B cell (primary cell): ENCODE results near the gene MYEF2. TPM values are rescaled to one million over a fixed set of nuclear protein-coding genes. Genes with fewer than 3 reads are reported as not detected.

Source experiments
- ATAC-seq: fragments of 200-7000 bp; cut with Tn5 transposase; one replicate; pipeline ENCODE4 v1.10.0; 2021; ENCODE audit warnings: low read depth, mild to moderate bottlenecking, moderate number of reproducible peaks, moderate library complexity
- CTCF ChIA-PET: fragments of 350-600 bp; sonication (Branson Sonifier 250); formaldehyde crosslinking; loops from one replicate; lab custom pipeline; 2021; ENCODE audit warnings: antibody characterized with exemption, inconsistent platforms; lab: Charles Lee
- POLR2A ChIA-PET: fragments of 350-600 bp; sonication (Branson Sonifier 250); formaldehyde crosslinking; loops from one replicate; lab custom pipeline; 2021; ENCODE audit warnings: antibody characterized with exemption; lab: Charles Lee
- DNase-seq: peaks from one replicate; pipeline ENCODE4 v3.0.0; 2013
- H2AFZ ChIP-seq: 2 replicates; pipeline ENCODE4 v1.6.1; 2012; ENCODE audit warnings: mild to moderate bottlenecking, low read depth, low read length; ENCODE audit not compliant: insufficient read depth, poor library complexity, severe bottlenecking
- H3K27ac ChIP-seq, 2 donors: 1 replicate in 1 of 2; 2 replicates in 1 of 2; pipeline ENCODE4 v1.5.1; 2012 to 2013; ENCODE audit warnings: low read length in 2 of 2, mild to moderate bottlenecking in 2 of 2, moderate library complexity in 1 of 2
- H3K27me3 ChIP-seq, 4 experiments: fragments of 200-600 bp in 1 of 4; sonication (generic) in 1 of 4; replicated peaks in 1 of 4; 1 replicate in 2 of 4; 2 replicates in 2 of 4; pipeline versions ENCODE4 v1.6.1 to v1.7.0; 2013 to 2016; ENCODE audit warnings: low read length in 3 of 4, mild to moderate bottlenecking in 2 of 4, mixed read lengths in 1 of 4, moderate library complexity in 1 of 4; ENCODE audit not compliant: insufficient read depth in 4 of 4, control insufficient read depth in 3 of 4; ENCODE audit errors: control extremely low read depth in 1 of 4
- H3K36me3 ChIP-seq, 2 experiments: replicated peaks in 1 of 2; 1 replicate in 1 of 2; 2 replicates in 1 of 2; pipeline versions ENCODE4 v1.6.1 to v1.7.1; 2013; ENCODE audit warnings: low read length in 1 of 2; ENCODE audit not compliant: insufficient read depth in 2 of 2, control insufficient read depth in 1 of 2; ENCODE audit errors: control extremely low read depth in 1 of 2, extremely low read depth in 1 of 2
- H3K4me1 ChIP-seq, 2 donors: fragments of 200-600 bp in 1 of 2; sonication (generic) in 1 of 2; 1 replicate in 1 of 2; 2 replicates in 1 of 2; pipeline versions ENCODE4 v1.5.1 to v1.6.1; 2013 to 2017; ENCODE audit warnings: low read length in 2 of 2; ENCODE audit not compliant: control insufficient read depth in 2 of 2, insufficient read depth in 2 of 2
- H3K4me2 ChIP-seq: replicated peaks from 2 replicates; pipeline ENCODE3; 2012; ENCODE audit warnings: mild to moderate bottlenecking, low read depth, low read length; ENCODE audit not compliant: poor library complexity, severe bottlenecking
- H3K4me3 ChIP-seq, 5 experiments: fragments of 200-600 bp in 1 of 5; sonication (generic) in 1 of 5; 1 replicate in 3 of 5; 2 replicates in 2 of 5; pipeline versions ENCODE4 v1.5.1 to v1.7.0; 2011 to 2016; ENCODE audit warnings: low read length in 4 of 5, mild to moderate bottlenecking in 4 of 5, low read depth in 2 of 5, control low read depth in 1 of 5, moderate library complexity in 1 of 5; ENCODE audit not compliant: insufficient read depth in 1 of 5; ENCODE audit errors: control extremely low read depth in 1 of 5, extremely low read depth in 1 of 5
- H3K79me2 ChIP-seq: fragments of 200-600 bp; sonication (generic); one replicate; pipeline ENCODE4 v1.6.0; 2016; ENCODE audit warnings: low read length; ENCODE audit not compliant: control insufficient read depth, insufficient read depth
- H3K9ac ChIP-seq: fragments of 200-600 bp; sonication (generic); 2 replicates; pipeline ENCODE4 v1.6.1; 2017; ENCODE audit warnings: mild to moderate bottlenecking, low read length, moderate library complexity
- H3K9me3 ChIP-seq, 3 donors: one replicate each; pipeline versions ENCODE4 v1.6.1 to v1.7.1; 2013; ENCODE audit warnings: low read length in 2 of 3; ENCODE audit not compliant: control insufficient read depth in 2 of 3, insufficient read depth in 1 of 3; ENCODE audit errors: control extremely low read depth in 1 of 3
- H4K20me1 ChIP-seq: 2 replicates; pipeline ENCODE4 v1.6.0; 2012; ENCODE audit warnings: mild to moderate bottlenecking, low read length; ENCODE audit not compliant: insufficient read depth, control insufficient read depth, poor library complexity, severe bottlenecking
- H3K27ac Mint-ChIP-seq: one replicate; pipeline ENCODE4 v1.8.0; 2021; ENCODE audit warnings: mixed read lengths
- H3K27me3 Mint-ChIP-seq: one replicate; pipeline ENCODE4 v1.8.0; 2021; ENCODE audit warnings: mixed read lengths
- H3K4me1 Mint-ChIP-seq: one replicate; pipeline ENCODE4 v1.8.0; 2021; ENCODE audit warnings: mixed read lengths
- H3K4me3 Mint-ChIP-seq: one replicate; pipeline ENCODE4 v1.8.0; 2021; ENCODE audit warnings: mixed read lengths
- H3K9me3 Mint-ChIP-seq: one replicate; pipeline ENCODE4 v1.8.0; 2022; ENCODE audit warnings: mixed read lengths; ENCODE audit not compliant: insufficient read depth
- EZH2 ChIP-seq: IDR thresholded peaks from 2 replicates; pipeline ENCODE4 v1.6.1; 2012; ENCODE audit warnings: borderline replicate concordance, low read depth, mild to moderate bottlenecking, moderate library complexity, low read length; ENCODE audit not compliant: insufficient read depth, poor library complexity, severe bottlenecking
- WGBS: methylation state at CpG from one replicate; pipeline ENCODE4 v1.1.5; 2013; ENCODE audit warnings: missing lambda C conversion rate; ENCODE audit not compliant: insufficient coverage; 5-methylcytosine and 5-hydroxymethylcytosine counted together
- intact Hi-C: fragments of 100-400 bp; cut with micrococcal nuclease; formaldehyde crosslinking; loops from one replicate; pipeline ENCODE4 v1.10.0; 2022
- polyA plus RNA-seq: library from polyadenylated mRNA; depleted of rRNA; stranded (reverse); fragments of >200 nt; gene quantifications from 2 replicates; pipeline ENCODE4 v1.2.3, GENCODE V29; 2012
- total RNA-seq, 2 donors: library from RNA; stranded (reverse); fragments of 120-200 nt in 1 of 2; gene quantifications; 1 replicate in 1 of 2; 2 replicates in 1 of 2; pipeline versions ENCODE4 v1.2.3 to v1.2.4, GENCODE V29; 2013 to 2022
- TF ChIP-seq, protein P1 (sequence below): fragments of 200-600 bp; IDR thresholded peaks from one replicate; pipeline ENCODE4 v1.8.0; 2022; ENCODE audit warnings: antibody characterized with exemption, mild to moderate bottlenecking

MYEF2 gene
- total and polyA plus RNA-seq, 2 donors (not counting 1 experiment from before 2014, with no cell fraction given), result 3.9 to 34.3 TPM

DNA sequence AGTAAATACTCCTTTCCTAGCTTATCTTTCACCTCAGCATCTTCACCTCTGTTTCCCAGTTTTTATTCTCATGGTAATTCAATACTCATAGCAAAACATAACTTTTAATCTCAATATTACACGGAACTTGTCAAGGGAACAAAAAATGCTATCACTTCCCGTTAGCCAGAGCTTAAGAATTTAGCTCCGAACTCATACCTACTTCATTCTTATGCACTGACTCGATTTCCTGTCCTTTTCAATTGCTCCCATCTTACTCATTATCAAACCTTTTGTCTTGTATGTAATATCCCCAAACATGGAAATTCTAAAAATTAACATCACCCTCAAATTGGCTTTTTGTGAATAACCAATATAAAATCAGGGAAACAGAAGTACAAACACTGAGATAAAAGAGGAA, 28.2 kb downstream of the MYEF2 start:
- Histone ChIP-seq H4K20me1 (no peaks in the 10 kb centered on the region), H2AFZ (no peak overlapping the region), H3K4me1 (no peaks in the 10 kb centered on the region), H3K4me3 (no peak overlapping the region), H3K4me2 (no peak overlapping the region), H3K9me3 (no peaks in the 10 kb centered on the region), H3K27me3 (no peaks in the 10 kb centered on the region), H3K36me3 (peaks cover 5% of the 10 kb centered on the region in 2 experiments), H3K27ac (no peak overlapping the region), H3K79me2 (no peaks in the 10 kb centered on the region), H3K9ac (no peak overlapping the region)
- no peak for ATAC-seq
- WGBS, result 94% methylated on average over 3 of the region's 4 CpGs
- Mint-ChIP-seq H3K4me3 (no peak overlapping the region), H3K4me1 (peaks cover 2% of the 10 kb centered on the region), H3K27ac (no peak overlapping the region), H3K9me3 (no peaks in the 10 kb centered on the region), H3K27me3 (no peaks in the 10 kb centered on the region)
- POLR2A ChIA-PET, result no interaction called here
- intact Hi-C loops, result no loop called here
- DNase-seq, result no peak
- CTCF ChIA-PET, result no interaction called here
- no peak for TF ChIP-seq EZH2
- TF ChIP-seq, protein P1, sequence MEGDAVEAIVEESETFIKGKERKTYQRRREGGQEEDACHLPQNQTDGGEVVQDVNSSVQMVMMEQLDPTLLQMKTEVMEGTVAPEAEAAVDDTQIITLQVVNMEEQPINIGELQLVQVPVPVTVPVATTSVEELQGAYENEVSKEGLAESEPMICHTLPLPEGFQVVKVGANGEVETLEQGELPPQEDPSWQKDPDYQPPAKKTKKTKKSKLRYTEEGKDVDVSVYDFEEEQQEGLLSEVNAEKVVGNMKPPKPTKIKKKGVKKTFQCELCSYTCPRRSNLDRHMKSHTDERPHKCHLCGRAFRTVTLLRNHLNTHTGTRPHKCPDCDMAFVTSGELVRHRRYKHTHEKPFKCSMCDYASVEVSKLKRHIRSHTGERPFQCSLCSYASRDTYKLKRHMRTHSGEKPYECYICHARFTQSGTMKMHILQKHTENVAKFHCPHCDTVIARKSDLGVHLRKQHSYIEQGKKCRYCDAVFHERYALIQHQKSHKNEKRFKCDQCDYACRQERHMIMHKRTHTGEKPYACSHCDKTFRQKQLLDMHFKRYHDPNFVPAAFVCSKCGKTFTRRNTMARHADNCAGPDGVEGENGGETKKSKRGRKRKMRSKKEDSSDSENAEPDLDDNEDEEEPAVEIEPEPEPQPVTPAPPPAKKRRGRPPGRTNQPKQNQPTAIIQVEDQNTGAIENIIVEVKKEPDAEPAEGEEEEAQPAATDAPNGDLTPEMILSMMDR, result no peak

DNA sequence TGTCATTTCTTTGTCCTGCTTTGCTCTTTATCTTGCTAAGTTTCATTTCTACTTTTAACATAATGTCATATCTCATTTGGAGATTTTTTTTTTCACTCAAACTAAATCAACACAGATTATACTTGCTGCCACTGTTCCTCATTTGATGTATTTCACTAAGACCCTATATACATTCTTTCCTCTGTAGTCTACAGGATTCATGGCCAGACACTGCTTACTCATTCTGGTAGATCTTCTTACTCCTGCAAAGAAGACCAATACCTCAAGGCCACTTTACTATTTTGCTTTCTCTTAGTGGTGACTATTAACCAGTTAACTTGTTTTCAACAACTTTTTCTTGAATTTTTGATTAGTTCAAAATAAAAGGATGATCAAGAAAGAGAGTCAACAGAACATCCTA, 30.7 kb downstream of the MYEF2 start:
- ATAC-seq (no peak), DNase-seq (no peak)
- intact Hi-C loops, result no loop called here
- no peak overlapping the region for H3K4me3 Mint-ChIP-seq
- ChIA-PET CTCF (no interaction called here), POLR2A (no interaction called here)
- Histone ChIP-seq H3K79me2 (no peaks in the 10 kb centered on the region), H3K27me3 (no peaks in the 10 kb centered on the region), H3K36me3 (peaks cover 2 to 5% of the 10 kb centered on the region in 2 experiments), H2AFZ (no peak overlapping the region), H4K20me1 (no peaks in the 10 kb centered on the region), H3K4me3 (no peak overlapping the region), H3K4me2 (no peak overlapping the region), H3K9ac (no peak overlapping the region), H3K9me3 (no peaks in the 10 kb centered on the region), H3K27ac (no peak overlapping the region), H3K4me1 (no peaks in the 10 kb centered on the region)
- TF ChIP-seq EZH2, result no peak
- TF ChIP-seq, protein P1, result no peak
- H3K4me1 Mint-ChIP-seq, result peaks cover 3% of the 10 kb centered on the region
- H3K27me3 Mint-ChIP-seq, result no peaks in the 10 kb centered on the region
- no peak overlapping the region for H3K27ac Mint-ChIP-seq
- H3K9me3 Mint-ChIP-seq, result no peaks in the 10 kb centered on the region
